Fibroblast of gingiva (primary cell): ENCODE results near the gene ZNHIT2.
"Not testable (repeated sequence)": the region's sequence is repeated elsewhere in the genome, so short reads cannot be mapped to it uniquely, and the experiment has no call there.

Experiments used
- DNase-seq: peaks from one replicate; pipeline ENCODE4 v3.0.0-alpha.2; 2011; ENCODE audit warnings: low read depth

Gene ZNHIT2

DNA sequence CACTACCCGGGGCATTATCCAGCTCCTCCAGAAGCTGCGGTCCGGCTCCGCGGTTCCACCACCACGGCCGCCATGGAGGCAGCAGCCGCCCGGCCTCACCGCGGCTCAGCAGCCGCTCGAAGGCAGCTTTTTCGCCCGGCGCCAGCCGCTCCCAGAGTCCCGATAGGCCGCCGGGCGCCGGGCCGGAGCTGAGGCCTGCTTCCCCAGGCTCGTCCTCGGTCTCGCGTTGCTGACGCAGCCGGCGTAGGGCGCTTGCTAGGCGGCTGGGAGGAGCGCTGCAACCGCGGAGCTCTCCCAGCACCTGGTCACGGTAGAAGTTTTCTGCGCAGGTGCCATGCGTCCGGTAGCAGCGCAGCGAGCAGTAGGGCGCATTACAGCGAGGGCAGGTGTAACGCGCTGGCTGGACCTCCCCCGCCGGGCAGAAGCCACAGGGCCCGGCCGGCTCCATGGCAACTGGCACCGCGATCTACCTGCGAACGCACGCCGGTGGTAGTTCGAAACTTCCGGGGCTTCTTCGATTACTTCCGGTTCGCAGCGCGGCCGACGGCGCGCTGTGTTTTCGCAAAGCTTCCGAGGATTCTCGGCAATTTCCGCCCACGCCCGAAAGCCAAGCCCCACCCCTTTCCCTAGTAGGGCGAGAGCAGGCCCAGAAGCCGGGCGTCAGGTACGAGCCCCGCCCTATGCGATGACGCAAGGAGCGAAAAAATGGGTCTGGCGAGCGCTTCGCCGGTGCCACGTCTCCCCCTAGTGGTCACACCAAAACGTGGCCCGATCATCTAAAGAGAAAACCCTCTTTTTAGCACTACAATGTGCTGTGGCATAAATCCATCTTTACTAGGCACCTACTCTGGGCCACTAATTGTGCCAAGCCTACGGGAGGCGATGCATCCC, at the start of gene ZNHIT2:
Gene ZNHIT2, minus strand, starts transcription at position 496 of the 891 bp plus-strand sequence. Its CDS starts 48 bp downstream, at position 448.
- peak; percentile 97 for DNase-seq

GRCh38 chr11:65166893-65167292, 49.4 kb upstream of the ZNHIT2 start:
- DNase-seq = no peak

DNA sequence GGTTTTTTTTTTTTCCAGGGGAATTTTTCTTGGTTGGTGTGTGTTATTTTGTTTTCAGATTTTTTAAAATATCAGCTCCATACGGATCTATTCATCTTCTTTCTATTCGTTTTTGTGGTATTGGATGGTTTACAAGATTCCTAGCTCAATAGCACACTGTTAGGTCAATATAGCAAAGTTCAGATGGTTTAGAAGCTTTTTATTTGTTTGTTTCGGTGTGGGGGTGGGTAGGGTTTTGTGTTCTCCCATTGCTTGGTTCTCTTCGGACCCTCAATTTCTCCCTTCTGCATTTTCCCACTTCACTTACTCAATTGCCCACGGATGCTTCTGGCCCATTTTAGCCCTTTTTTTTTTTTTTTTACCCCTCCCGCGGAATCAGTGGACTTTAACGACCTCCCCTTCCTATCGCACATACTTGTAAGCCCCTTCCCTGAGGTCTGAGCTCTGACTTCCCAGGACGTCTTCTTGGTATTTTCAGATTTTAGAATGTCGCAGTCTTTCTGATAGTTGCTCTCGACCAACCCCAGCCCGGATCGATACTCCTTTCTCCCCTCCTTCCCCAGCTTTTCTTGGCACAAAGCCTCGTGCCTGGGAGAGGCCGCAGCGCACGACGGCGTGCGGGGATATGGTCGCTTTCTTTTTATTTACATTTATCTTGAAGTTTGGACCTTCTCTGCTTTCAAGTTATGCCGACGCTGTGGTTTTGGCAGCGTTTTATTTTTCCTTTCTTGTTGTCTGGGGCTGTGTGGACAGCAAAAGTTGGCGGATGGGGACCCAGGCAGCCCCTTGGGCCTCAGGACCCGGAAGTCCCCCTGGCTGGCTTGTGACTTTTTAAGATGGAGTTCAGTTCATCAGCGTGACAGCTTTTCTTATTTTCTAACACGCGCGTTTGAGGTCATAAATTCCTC, 48.2 kb upstream of the ZNHIT2 start:
- DNase-seq = no peak

DNA sequence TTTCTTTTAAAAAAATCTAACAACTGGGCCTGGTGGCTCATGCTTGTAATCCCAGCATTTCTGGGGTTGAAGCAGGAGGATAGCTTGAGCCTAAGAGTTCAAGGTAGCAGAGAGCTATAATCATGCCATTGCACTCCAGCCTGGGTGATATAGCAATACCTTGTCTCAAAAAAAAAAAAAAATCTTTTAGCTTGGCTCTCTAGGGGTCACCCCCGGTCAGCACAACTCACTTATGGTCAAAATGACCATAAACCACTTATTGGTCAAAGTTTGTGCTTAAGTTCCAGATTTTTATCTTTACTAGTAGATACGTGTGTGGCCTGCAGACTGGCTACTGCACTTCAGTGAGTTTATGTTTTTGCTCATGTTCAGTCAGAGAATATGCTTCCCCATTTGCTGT, 46.2 kb upstream of the ZNHIT2 start:
- DNase-seq = no peak

DNA sequence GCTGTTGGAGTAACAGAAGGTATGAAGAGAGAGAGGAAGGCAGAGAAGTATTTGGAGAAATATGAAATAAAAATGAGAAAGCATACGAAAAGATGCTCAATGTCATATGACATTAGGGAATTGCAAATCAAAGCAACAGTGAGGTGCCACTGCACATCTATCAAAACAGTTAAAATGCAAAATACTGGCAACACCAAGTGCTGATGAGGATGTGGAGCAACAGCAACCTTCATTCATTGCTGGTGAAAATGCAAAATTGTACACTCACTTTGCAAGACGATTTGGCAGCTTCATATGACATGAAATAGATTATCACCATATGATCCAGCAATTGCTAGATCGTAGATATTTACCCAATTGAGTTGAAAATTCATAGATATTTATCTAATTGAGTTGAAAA, 43.1 kb upstream of the ZNHIT2 start:
- no peak for DNase-seq

GRCh38 chr11:65159012-65159411, 41.5 kb upstream of the ZNHIT2 start:
- DNase-seq = no peak

DNA sequence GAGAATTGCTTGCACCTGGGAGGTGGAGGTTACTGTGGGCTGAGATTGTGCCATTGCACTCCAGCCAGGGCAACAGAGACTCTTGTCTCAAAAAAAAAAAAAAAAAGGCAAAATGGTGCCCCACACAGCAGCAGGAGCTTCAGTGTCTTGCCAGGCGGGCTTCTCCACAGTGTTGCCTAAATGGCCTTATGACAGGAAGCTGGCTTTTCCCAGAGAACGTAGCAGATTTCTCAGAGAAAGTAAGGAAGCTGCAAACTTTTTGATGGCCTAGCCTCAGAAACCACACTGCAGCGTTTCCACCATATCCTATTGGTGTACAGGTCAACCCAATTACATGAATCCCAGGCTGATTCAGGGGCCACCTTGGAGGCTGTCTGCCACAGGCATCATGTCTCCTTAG, 39.8 kb upstream of the ZNHIT2 start:
- DNase-seq = no peak

DNA sequence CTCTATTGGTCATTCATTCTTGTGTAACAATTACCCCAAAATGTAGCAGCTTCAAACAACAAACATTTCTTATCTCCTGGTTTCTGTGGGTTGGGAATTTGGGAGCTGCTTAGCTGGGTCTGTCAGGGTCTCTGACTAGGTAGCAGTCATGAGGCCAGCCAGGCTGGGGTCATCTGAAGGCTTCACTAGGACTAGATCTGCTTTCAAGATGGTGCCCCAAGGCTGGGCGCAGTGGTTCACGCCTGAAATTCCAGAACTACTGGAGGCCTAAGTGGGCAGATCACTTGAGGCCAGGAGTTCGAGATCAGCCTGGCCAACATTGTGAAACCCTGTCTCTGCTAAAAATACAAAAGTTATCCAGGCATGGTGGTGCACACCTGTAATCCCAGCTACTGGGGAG, 39.4 kb upstream of the ZNHIT2 start:
- no peak for DNase-seq

GRCh38 chr11:65156256-65156655, 38.8 kb upstream of the ZNHIT2 start:
- DNase-seq = no peak

DNA sequence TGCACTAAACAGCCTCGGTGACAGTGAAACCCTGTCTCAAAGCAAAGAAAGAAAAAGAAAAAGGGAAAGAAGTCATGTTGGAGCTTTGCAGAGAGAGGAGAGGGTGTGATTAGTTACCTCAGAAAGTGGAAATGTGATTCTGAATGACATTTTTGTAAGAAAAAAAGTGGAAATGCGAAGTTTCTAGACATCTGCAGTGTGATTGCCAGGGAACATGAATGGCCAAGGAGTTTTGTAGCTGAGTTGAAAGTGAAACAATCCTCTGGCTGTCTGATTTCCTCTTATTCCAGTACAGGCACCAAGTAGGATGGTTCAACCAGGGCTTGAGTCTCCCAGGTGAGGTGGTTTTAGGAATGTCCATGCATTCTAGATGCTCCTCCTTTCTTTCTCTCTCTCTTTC, 34.6 kb upstream of the ZNHIT2 start:
- DNase-seq = no peak

DNA sequence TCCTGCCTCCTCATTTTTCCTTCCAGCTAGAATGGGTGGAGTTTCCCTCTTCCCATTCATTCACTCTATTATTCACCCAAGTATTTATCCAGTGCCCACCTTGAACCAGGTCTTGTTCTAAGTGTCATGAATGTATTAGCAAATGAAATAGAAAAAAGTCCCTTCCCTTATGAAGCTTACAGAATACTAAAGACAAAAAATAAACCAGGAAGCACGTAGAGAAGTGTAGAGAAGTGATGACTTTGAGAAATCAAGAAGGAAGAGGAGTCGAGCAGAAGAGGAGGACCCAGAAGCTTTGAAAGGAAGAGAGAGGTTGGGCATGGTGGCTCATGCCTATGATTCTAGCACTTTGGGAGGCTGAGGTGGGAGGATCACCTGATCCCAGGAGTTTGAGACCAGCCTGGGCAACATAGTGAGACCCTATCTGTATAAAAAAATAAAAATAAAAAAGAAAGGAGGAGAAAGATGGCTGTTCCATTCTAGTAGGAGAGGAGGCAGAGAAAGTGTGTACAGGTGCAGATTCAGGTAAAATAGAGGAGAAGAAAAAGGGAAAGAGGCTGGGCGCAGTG, 33.9 kb upstream of the ZNHIT2 start:
- no peak for DNase-seq

DNA sequence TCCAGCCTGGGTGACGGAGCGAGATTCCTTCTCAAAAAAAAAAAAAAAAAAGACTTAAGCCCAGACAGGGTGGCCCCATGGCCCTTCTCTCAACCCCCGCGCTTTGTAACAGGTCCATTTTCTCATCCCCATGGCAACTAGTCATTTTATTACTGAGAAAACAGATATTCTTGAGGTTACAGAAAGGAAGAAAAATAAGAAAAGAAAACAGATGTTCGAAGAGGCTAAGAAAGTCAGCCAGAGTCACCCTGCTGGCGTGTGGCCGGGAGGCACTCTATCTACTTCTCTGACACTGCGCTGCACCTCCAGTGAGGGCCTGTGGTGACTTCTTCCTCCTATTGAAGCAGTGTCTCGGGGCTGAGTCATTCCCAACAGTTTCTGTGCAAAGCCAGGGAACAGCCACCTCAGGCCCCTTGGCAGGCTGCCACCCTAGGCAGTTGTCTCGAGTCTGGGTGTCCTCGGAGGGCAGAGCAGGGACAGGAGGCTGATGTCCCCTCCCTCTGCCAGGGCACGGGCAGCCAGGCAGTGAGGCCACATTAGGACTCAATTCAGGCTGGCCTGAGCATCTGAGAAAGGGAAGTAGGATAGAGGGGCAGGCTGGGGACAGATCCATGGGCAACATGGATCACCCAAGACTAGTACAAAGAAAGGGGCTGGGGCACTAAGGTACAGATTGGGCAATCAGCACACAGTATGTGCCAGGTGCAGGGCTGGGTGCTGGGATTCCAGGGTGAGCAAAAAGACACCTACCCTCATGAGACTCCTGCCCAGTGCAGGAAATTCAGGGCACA, 33.2 kb upstream of the ZNHIT2 start:
- peak; percentile 60 for DNase-seq

- DNase-seq = not testable (repeated sequence)
Observed at GRCh38 chr11:65150131-65150508, 32.6 kb upstream of the ZNHIT2 start.

GRCh38 chr11:65148657-65149056, 31.2 kb upstream of the ZNHIT2 start:
- no peak for DNase-seq

DNA sequence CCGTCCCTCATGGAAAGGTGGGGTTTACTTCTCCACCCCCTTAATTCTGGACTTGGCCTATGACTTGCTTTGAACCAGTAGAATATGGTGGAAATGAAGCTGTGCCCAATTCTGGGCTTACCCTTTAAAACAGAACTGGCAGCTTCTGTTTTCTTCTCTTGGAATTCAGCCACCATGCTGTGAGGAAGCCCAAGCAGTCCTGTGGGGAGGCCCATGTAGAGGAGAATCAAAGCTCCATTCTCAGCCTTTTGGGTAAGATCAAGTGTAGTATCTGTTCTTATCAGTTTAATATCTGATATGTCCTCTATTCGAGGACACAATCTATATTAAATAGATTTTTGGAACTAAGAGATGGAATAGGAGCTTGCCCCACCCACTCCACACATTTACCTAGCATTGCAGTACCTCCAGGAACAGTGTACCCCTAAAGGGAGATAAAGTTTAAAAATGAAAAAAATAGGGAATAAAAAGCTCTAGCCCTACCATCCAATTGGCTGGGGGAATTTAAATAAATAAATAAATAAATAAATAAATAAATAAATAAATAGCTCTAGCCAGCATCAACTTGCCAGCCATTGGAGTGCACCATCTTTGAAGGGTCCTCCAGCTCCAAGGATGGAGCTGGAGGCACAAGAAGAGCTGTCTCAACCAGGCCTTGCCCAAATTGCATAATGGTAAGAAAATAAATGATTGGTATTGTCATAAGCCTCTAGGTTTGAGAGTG, 30.0 kb upstream of the ZNHIT2 start:
- DNase-seq = no peak

GRCh38 chr11:65141896-65142494, 24.5 kb upstream of the ZNHIT2 start:
- no peak for DNase-seq

- DNase-seq = no peak
Observed at GRCh38 chr11:65136515-65137096, 19.1 kb upstream of the ZNHIT2 start.

DNA sequence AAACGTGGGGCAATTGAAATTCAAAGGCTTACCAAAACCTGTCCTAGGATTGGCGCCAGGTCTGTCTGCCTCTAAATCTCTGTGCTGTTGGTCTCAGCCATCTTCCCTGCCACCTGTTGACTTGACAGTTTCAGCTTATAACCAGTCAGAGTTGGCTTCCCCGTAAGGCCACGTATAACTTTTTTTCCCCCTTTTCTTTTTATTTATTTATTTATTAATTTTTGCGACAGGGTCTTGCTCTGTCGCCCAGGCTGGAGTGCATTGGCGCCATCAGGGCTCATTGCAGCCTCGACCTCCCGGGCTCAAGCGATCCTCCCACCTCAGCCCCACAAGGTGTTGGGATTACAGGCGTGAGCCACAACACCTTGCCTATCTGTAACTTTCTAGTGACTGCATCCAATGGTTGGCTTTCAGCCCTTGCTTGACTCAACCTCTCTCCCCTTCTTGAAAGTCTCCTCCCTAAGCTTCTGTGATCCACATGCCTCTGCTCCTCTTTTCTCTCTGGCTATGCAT, 18.2 kb upstream of the ZNHIT2 start:
- DNase-seq = no peak

- DNase-seq = peak; percentile 93
Observed at GRCh38 chr11:65134952-65135632, 17.6 kb upstream of the ZNHIT2 start.
